Endometrium (tissue), 2 donors: ENCODE data around the gene HCRTR1.

ENCODE experiments used
- FAIRE-seq: peaks from 2 replicates; lab custom pipeline; 2012; peaks lifted over from hg19 to GRCh38; lab: Jason Lieb, UNC
- donor health status: control.
- donor health status: control.

Gene HCRTR1

GRCh38 chr1:31617218-31617915, at the start of gene HCRTR1:
Gene HCRTR1 (plus strand): TSS chr1:31617689. CDS start chr1:31619193, 1,504 bp downstream.
- no peak for FAIRE-seq

GRCh38 chr1:31567956-31568570, 49.4 kb upstream of the HCRTR1 start:
- FAIRE-seq: no peak

DNA sequence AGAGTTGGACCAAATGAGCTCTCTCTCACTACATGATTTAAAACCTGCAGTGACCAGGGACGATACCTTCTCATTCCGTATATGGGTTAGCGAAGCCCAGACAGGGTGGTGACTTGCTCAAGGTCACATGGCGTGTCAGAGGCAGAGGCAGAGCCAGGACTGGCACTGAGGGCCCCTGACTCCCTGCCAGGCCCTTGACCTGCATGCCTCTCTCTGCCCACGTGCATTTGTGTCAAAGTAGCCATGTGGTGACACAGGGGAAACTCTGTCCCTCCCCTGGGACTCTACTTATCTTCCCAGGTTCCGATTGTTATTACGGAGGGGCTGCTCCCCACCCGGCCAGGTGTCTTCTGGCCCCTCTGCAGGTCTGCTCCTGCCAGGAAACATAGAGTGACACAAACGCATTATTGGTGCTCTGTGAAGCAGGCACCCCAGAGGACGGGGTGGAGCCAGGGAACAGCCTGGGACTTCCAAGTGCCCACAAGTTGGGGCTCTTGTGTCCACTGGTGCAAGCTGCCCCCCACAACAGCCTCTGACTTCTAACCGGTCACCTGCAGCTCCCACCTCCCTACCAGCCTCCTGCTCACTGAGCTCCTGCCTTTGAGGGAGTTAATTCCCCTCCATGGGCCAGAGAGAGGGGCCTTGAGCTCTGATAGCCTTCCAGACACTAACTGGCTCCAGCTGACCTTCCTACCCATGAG, 48.4 kb upstream of the HCRTR1 start:
- no peak for FAIRE-seq

- no peak for FAIRE-seq
Observed at GRCh38 chr1:31569596-31570173, 47.8 kb upstream of the HCRTR1 start.

- FAIRE-seq: no peak
Observed at GRCh38 chr1:31570228-31570627, 47.3 kb upstream of the HCRTR1 start.

- no peak for FAIRE-seq
Observed at GRCh38 chr1:31570906-31571305, 46.6 kb upstream of the HCRTR1 start.

DNA sequence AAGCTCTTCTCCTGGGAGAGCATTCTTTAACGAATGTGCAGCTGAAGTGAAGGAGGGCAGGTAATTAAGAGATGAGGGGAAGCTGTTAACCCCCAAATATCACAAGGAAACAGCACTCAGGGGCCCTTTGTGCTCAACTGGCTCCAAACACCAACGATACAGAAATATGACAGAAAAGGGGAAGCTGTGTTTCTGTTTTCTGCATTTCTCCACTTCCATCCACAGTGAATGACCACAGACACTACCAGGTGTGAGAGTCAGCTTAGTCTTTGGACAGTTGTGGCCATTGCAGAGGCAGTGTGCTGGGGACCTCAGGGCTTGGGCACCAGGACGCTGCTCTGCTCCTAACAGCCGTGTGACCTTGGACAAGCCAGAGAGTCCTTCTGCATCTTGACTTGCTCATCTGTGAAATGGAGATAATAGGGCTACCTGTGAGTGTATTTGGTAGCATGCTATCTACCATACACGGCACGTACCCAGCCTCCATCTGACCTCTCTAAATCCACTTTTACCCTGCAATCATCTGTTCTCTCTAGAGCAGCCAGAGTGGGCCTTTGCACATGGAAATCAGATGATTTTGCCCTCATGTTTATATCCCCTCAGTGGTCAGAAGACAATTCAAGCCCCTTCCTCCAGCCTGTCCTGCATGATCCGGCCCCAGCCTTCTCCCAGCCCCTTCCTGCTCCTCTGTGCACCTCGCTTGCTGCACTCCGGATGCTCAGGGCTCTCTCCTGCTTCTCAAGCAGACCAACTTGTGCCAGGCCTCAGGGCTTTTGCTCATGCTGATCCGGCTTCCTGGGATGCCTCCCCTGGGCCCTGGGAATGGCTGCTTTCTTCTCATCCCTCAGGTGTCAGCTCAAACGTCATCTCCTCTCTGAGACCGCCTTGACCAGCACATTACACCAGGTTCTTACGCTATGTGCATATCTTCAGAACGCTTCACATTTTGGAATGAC, 45.9 kb upstream of the HCRTR1 start:
- FAIRE-seq: no peak

- FAIRE-seq: no peak
Observed at GRCh38 chr1:31572323-31573104, 45.0 kb upstream of the HCRTR1 start.

DNA sequence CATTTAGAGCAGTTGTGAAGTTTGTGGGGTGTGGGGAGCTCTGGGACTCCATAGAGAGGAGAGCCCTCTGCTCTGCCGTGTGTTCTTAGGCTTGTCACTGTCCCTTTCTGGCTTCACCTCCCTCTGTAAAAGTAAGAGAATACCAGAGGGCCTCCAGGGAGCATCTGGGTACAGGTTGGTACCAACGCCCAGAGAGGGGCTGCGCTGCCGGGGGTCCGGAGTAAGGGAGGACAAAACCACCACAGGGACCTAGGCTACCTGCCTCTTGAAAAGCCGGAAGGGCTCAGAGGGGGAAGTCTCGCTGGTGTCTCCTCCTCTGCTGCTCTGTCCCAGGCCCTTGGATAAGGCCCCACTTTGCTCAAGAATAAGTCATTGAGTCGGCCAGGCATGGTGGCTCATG, 44.2 kb upstream of the HCRTR1 start:
- no peak for FAIRE-seq

DNA sequence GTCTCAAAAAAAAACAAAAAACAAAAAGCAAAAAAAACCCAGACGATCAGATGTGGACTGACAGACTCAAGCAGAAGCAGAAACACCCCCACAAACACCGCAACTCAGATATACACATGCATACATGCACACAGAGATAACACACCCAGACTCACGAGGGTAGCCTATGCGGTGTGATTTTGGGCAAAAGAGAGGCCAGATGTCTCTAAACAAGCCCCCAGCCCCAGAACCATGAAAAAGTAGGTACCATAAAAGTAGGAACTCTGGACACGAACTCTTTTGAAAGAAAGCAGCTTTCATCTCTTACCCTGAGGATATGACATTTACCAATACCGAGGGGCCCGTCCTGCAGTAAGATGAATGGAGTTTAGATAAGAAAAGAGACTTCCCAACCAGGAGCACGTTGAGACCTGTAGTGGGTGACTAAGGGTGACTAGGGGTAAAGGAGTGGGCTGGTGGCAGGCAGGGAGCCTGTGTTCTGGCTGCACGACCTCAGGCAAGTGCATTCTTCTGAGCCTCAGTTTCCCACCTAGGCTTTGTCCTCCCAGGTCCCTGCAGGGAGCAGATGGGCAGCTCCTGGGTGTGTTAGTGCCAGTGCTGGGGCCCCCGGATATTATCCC, 42.6 kb upstream of the HCRTR1 start:
- FAIRE-seq: no peak

- no peak for FAIRE-seq
Observed at GRCh38 chr1:31575369-31576140, 41.9 kb upstream of the HCRTR1 start.

DNA sequence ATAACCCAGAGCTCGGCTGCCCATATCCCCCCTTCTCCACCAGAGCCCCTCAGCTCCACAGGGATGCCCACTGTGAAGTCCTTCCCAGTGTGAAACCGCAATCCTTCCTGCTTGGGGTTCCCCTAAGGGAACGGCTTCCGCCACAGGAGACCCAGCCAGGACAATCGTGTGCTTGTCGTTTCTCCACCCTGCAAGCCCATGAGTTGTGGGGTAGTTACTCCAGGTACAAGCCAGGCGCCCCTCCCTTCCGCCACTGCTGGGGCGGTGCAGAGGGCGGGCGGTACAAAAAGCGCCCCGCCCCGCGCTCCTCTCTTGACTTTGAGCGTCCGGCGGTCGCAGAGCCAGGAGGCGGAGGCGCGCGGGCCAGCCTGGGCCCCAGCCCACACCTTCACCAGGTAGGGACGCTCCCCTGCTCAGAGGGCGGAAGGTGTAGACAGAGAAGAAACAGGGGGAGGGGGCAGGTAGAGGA, 41.3 kb upstream of the HCRTR1 start, which contains the start of gene TINAGL1:
TINAGL1 (plus strand) TSS at position 315 of the 469 bp plus-strand sequence. CDS start 634 bp downstream, outside the sequence.
- no peak for FAIRE-seq

DNA sequence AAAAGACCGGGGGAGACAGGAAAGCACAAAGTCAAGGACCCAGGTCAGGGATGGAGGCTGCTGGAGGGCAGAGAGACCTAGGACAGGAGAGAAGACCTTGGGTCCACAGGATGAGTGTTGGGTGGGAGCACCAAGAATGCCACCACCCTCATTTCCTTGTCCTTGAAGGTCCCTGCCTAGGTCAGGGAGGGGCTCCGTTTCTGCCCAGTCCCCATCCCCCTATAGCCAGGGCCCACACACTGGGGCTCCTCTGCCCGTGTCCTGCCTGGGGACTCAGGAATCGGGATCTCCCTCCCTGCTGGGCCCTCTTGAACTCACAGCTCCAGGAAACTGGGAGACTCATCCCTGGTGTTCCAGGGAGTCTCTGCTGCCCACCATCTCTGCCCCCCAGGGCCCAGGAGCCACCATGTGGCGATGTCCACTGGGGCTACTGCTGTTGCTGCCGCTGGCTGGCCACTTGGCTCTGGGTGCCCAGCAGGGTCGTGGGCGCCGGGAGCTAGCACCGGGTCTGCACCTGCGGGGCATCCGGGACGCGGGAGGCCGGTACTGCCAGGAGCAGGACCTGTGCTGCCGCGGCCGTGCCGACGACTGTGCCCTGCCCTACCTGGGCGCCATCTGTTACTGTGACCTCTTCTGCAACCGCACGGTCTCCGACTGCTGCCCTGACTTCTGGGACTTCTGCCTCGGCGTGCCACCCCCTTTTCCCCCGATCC, 40.6 kb upstream of the HCRTR1 start:
- FAIRE-seq: no peak

DNA sequence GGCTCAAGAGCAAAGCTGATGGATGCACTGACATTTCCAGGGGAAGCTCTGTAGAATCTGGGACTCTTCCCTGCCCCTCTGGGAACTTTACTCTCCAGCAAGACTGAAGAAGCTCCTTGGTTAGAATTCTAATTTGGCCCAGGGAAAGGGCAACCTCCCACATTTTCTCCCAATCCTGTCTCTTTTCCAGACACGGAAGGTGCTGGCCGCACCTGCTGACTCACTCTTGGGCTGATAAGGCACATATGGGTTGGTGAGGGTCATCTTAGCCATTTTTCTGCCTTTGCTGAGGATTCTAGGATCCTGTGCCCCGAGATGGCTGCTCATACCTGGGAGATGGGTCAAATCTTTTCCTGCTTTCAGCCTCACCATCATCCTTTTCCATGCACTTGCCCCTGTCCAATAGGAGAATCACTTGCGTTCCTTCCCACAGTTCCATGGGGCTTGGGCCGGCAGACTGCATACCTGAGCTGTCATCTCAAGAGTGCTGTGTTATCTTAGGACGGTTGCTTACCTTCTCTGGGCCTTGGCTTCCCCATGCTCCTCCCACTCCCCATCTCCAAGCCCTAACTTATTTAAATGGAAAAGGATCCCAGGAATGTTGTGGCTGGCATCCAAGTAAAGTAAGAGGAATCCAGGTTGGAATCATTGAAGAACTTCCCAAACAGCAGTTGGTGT, 39.8 kb upstream of the HCRTR1 start:
- no peak for FAIRE-seq

DNA sequence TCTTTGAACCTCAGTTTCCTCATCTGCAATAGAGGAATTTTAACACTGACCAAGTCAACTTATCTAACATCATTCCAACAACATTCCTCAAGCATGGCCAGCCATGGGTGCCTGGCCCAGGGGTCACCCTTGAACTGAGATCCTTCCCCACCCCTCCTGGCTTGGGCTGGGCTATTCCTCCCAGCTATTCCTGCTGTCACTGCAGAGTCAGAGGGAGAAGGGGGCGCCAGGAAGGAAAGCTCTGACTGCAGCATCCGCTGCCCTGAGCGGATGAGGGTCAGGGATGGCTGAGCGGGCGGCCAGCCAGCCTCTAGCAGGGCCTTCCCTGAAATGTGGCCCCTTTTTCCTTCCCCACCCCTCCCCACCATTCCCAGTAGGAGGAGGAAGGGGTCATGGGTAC, 38.1 kb upstream of the HCRTR1 start:
- FAIRE-seq: no peak

- no peak for FAIRE-seq
Observed at GRCh38 chr1:31580513-31580870, 37.0 kb upstream of the HCRTR1 start.

DNA sequence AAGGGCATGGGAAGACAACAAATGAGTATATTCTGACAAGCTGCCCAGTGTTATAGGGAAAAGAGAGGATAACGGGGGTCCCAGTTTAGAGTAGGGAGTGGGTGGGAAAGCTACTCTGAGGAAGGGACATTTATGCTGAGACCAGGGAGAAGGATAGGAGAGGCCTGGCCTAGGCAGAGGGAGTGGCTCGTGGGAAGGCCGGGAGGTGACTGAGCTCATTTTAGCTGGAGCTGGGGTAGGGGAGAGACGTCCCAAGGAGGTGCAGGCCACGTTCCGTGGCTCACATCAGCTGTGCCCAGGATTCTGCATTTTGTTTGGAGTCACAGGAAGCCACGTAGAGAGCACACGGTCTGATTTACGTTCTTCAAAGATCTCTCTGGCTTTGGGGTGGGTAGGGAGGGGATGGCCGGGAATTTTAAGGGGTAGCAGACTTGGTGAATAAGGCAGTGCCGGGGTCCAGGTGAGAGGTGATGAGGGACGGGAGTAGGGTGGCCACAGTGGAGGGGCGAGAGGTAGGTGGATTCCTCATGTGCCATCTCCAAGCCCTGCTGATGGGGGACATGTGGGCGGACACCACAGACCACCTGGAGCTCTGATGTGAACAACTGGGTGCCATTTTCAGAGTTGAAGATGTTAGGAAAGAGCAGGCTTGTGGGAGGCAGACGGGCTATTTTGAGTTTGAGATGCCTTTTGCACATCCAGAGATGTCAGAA, 36.4 kb upstream of the HCRTR1 start:
- FAIRE-seq: no peak
